Suprapubic skin (tissue), 4 donors: ENCODE measurements around the gene PCTP.

Experiments
- POLR2A ChIP-seq, 2 donors: fragments of 450-650 bp; IDR thresholded peaks; one replicate each; pipeline ENCODE4 v1.6.1; 2017; ENCODE audit warnings: antibody characterized with exemption in 2 of 2, mild to moderate bottlenecking in 2 of 2, moderate library complexity in 2 of 2
- POLR2AphosphoS5 ChIP-seq, 3 donors: sonication (generic); formaldehyde crosslinking; IDR thresholded peaks; one replicate each; pipeline ENCODE4 v1.6.1; 2017; ENCODE audit warnings: antibody characterized with exemption in 3 of 3

DNA sequence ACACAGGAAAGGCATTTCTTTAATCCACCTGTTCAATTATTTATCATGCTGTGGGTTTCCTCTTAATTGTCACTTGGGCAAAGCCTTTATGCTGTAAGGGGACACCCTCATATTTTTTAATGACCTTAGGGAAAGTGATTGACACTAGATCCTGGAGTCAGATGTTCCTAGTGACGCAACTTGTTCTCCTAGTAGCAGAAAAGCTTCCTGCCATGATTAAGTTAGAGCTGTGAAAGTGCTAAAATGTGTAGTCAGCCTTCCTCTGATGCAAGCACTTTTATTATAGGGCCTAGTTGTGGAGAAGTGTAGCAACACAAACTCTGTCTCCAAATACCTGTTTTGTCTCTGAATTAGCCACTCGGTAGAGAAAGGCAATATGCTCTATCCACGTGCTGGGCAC, 40.4 kb upstream of the PCTP start:
- TF ChIP-seq POLR2AphosphoS5 (IDR thresholded peaks at IDR 0.05) (no peak), POLR2A (IDR thresholded peaks at IDR 0.05) (no peak)
